MM.1S (cell line): ENCODE data around the gene OTULIN.

Source experiments
- CTCF ChIP-seq: fragments of 300-600 bp; sonication (generic); IDR thresholded peaks from 2 replicates; pipeline ENCODE4 v1.5.1; 2016; ENCODE audit warnings: antibody characterized with exemption, low read length, mixed read lengths
- EZH2 ChIP-seq: fragments of 300-600 bp; sonication (generic); optimal IDR thresholded peaks from 2 replicates; pipeline ENCODE3; 2017; ENCODE audit warnings: low read depth, mild to moderate bottlenecking, antibody characterized with exemption, low read length, mixed read lengths
- EZH2phosphoT487 ChIP-seq: fragments of 300-600 bp; sonication (generic); IDR thresholded peaks from 2 replicates; pipeline ENCODE4 v1.6.1; 2018; ENCODE audit warnings: antibody characterized with exemption, low read length

DNA sequence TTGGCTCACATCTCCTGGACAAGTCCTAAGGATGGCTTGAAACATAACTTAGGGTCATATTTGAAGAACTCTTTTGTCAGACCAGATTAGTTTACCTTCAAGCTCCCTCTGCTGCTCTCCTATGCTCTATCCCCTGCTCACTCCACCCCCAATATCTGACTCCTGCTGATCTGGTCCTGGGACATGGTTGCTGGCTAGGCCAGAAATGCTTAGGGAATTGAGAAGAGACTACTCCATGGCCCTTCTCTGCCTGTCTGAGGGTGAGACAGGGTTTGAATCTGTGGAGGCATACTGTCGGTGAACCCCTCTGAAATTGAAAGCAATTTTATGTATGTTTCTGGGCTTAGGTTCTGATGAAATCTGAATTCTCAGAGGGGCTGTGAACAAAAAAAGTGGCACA is 3.3 kb downstream of the OTULIN start:
- TF ChIP-seq EZH2 = no peak
- no peak for TF ChIP-seq CTCF
- no peak for TF ChIP-seq EZH2phosphoT487
